Activated CD4-positive, alpha-beta T cell treated with anti-CD3 and anti-CD28 coated beads, Interleukin-2, Interleukin-6, amounts not matched to agents 100 ng/mL and 50 ng/mL, durations not matched to agents 16 hours and 8 hours (primary cell): ENCODE measurements around the gene RSAD2.
"Not testable (repeated sequence)": the region's sequence is repeated elsewhere in the genome, so short reads cannot be mapped to it uniquely, and the experiment has no call there.

ENCODE experiments used
- DNase-seq: peaks from one replicate; pipeline ENCODE4 v3.0.0-alpha.2; 2020

RSAD2 gene

DNA sequence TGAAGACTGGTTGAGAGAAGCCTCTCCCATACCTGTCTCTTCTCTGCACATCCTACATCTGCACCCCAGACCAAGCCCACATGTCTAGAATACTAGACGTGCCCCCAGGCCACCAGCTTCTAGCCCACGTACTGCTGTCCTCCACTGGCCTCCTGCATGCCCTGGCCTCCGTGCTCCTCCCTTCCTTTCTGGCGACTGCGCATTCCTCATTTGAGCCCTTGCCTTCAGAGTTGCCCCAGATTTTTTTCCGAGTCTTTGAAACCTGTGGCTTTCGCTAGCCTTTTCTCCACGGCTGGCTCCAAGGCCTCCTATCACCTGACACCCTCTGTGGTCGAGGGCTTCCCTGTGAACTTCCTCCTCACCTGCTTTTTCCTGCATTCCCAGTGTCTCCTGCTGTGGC is 50.9 kb downstream of the RSAD2 start:
- DNase-seq: no peak

DNA sequence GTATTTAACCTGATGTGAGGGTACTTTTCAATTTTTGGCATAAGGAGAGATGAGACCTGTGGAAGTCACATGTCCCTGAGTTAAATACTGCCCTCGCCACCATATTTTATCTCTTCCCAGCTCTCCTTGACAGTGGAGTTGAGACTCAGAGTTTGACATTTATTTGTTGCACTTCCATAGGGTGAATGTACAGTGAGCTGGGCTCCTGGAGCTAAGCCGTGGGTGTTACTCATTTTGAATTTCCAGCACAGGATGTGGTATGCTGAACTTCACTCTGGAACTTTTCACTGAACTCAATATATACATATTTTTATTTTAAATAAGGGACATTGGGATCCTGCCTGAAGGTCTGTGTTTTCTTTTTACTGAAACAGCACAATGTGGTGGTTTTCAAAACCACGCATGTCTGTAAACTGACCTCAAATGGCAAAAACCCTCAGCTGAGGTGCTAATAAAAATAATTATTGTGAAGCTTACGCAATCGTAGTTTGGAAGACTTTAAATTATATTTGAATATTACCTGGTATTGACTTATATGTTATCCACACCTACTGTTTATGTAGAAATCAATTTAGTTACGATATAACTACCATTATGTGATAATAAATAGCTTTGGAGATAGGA is 51.7 kb downstream of the RSAD2 start:
- no peak for DNase-seq

DNA sequence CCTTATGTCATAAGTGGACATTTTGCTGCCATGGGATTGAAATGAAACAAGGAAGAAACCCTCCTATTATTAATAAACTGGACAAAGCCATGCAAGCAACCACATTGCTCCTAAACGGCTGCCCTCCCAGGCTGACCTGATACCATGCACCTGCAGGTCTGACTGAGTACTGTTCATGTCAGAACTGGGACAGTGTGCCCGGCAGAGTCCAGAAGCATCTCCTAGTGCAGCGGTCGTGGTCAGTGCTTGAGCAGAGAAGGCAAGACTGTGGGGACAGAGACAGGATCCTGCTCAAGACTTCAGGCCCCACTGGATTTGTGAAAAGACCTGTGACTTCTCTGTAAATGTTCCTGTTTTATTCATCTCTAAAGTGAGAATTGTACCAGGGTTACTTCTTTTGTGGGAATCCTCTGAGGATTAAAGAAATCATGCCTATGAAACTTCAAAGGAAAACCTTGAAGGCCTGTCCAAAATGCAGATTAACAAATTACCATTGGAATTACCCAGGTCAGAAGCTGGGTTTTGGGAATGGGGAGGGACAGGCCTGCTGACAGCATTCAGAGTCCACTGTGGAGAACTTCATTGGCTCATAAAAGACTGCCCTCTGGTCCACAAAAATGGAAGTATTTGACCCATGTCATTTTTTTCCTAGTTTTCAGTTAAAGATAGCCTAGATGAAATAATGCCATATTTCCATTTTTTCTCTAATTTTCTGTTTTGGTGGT is 53.5 kb downstream of the RSAD2 start:
- DNase-seq: no peak

DNA sequence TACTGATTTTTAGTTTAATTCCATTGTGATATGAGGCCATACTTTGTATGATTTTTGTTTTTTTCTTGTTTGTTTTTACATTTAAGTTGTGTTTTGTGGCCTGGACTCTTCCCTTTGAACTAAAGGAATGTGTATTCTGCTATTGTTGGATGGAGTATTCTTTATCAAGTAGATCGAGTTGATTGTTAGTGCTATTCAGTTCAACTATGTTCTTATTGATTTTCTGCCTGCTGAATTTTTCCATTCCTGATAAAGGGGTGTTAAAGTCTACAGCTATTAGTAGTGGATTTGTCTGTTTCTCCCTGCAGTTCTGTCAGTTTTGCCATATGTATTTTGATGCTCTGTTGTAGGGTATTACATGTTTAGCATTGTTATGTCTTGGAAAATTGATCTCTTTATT is 54.2 kb downstream of the RSAD2 start:
- DNase-seq: no peak

DNA sequence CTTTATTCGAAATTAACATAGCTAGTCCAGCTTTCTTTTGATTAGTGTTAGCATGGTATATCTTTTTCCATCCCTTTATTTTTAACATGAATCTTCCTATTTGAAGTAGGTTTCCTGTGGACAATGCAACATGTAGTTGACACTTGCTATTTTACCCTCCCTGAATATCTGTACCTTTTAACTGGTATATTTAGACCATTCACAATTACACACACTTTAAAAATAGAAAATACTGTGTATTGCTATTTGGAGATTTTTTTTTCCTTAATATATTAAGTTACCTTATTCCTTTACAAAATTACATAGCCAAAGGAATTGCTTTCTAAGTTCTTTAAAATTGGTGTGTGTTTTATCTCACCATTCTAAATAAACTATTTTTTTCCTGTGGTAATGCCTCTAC is 54.6 kb downstream of the RSAD2 start:
- DNase-seq: no peak

DNA sequence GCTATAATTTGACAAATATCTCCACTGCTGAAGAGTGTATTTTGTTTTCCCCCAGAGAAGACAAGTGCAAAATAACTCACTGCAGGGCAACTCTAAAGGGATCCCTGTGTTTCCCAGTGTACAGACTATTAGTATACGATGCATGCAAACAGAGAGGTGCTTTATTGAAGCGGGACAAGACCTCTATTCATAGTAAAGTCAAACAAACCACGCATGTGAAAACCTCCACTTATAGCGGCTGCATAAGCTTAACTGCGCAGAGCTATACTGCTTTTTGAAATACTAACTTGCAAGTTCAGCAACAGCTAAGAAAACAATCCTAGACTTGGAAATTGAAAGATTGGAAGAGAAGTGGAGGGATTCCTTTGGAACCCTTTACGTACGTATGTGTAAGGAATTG is 55.3 kb downstream of the RSAD2 start:
- DNase-seq: no peak

DNA sequence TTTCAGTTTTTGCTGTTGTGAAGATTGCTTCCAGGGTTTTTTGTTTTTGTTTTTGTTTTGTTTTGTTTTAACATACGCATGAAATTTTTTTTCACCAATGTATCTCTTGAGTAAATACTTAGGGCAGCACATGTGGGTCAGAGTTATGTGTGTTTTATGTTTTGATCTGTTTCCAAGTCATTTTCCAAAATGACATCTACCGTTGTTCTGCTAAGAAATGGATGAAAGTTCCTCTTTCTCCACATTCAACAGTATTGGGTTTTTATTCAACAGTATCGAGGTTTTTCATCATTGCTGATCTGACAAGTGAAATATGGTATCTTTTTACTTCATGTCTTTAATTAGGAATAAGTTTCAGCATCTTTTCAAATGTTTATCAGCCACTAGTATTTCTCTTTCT is 56.3 kb downstream of the RSAD2 start:
- DNase-seq: no peak

DNA sequence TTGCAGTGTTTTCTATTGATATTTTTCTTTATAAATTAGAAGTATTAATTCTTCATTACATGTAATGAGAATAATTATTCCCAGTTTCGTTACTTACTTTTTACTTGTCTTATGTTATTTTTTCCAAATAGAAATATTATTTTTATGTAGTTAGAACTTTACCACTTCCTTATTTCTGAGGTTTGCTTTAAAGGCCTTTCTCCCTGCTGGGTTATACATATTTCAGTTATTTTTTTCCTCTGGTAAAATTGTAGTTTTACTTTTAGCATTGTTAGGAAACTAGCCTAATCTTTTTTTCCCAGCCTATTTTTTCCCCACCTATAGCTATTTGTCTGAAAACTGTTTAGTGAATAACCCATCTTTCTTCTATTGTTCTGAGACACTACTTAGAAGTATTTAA is 56.8 kb downstream of the RSAD2 start:
- no peak for DNase-seq

DNA sequence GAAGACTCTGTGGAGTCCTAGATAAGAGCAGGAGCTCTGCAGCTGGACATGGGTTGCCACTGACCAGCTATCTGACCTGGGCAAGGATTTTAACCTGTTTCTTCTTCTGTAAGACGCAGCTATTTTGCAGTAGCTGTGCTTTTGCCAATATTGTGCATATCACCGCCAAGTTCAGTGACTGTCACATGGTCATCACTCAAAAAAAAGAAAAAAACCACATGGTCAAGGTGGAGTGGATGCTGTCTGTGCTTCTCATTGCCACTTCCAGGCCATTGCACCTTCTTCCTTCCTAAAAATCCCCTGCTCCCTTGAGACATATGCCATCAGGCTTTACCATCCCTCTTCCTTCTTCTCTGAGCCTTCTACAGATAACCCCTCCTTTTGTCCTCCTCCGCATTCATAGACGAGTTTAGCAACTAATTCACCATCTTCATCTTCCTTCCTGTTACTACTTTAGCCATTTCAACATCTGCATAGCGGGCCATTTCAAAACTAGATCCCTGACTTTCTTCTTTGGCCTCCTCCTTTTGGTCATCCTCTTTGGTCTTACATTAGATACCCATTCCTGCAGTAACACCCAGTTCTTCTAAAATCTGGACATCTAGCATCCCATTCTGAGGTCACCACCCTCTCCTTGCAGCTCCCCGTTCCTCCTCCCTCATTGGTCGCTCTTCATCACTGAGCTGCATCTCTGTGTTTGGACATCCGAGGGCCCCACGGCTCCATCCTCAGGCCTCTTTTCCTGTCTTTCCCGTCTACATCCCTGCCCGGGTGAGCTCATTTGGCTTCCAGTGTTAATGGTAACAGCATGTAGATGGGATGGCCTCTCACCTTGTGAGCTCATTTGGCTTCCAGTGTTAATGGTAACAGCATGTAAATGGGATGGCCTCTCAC is 57.4 kb downstream of the RSAD2 start:
- DNase-seq: no peak

DNA sequence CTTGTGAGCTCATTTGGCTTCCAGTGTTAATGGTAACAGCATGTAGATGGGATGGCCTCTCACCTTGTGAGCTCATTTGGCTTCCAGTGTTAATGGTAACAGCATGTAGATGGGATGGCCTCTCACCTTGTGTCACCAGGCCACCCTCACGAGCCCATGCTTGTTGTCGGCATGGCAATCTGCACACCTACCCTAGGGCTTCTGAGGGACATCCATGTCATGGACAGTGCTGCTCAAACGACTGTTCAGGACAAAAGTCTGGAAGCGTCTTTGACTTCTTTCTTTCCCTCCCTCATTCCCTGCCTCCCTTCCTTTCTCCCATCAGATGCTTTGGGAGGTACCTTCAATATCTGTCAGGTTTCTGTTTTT is 58.1 kb downstream of the RSAD2 start:
- DNase-seq: not testable (repeated sequence)

DNA sequence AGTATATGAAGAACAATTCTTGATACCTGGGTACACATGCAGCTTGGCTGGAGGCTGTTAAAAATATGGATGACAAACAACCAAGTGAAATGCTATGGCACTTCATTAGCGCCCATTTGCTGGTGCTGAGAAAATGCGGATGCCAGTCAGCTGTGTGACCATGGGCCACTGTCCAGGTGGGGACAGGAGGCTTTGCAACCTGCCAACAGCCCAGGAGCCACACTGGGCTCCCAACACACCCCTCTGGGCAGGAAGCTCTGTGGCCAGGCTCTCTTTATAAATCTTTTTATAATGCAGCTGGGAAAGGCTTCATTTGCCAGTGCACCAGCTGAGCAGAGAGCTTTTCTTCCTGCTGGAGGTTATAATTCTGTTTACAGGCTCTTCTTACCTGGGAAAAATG is 59.6 kb downstream of the RSAD2 start:
- no peak for DNase-seq

DNA sequence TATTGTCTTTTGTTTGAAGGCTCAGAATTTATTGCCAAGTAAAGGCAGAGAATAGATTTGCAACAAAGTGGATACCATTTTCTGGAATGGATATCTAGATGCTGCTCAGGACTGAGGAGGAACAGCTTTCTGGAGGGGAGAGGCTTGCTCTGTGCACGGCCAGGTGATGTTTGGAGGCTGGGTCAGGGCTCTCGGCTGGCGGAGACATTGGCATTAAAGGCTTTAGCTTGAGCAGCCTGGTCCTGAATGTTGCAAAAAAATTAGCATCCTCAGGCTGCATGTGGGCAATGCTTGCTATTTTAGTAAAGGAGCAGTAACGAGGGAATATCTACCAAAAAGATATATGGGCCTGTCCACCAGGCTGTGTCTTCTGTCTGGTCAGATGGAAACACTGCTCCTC is 60.0 kb downstream of the RSAD2 start:
- no peak for DNase-seq

DNA sequence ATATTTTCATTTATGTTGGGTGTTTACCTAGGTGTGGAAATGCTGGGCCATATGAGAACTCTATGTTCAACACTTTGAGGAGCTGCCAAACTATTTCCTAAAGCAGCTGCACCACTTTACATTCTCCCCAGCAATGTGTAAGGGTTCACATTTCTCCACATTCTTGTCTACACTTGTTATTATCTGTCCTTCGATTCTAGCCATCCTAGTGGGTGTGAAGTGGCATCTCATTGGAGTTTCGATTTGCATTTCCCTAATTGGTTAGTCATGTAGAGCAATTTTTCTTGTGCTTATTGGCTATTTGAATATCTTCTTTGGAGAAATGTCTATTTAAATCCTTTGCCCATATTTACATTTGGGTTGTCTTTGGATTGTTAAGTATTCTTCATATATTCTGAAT is 61.5 kb downstream of the RSAD2 start:
- DNase-seq: no peak

DNA sequence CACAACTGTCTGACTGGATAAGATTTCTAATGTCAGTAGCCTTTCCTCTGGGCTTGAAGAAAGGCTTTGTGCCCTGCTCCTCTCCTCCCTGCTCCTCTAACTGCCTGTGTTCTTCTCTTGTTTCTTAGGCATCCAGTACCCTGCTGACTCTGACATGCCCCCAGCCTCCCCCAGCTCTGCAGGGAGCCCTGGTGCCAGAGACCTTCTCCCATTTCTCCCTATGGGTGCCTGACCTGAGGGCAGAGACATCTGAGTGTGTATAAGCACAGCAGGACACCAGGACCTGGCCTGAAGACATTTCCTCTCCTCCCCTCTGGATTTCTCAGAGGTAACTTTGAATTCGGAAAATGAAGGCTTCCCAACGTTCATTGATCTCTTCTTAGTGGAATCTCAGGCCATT is 63.2 kb downstream of the RSAD2 start:
- DNase-seq: no peak

DNA sequence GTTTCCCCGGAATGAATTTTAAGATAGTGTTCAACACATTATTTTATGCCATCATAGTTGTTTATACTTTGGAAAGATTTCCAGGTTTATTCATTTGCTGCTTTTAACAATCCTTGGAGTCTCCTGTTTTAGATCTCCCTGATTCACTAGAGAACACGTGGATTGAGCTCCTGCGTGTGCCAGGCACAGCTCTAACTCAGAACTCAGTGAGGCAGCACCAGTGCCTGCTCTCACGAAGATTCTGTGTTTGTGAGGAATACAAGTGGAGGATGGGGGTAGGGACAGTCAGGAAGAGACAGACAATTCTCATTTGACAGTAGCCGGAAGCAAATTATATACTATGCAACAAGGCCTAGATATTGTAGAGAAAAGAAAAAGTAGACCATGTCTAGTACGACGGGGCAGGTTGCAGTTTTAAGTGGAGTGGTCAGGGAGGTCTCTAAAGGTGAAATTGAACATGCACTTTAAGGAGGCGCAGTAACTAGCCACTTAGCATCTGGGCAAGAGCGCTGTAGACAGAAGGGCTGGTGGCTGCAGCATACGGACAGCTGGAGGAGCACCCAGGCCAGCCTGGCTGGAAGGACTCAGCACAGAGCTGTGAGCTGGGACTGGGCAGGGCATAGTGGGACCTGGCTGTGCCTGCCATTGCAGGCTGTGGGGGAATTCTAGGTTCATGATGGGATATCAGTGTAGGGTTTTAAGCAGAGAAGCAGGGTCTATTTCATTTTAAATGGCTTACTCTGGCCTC is 63.9 kb downstream of the RSAD2 start:
- no peak for DNase-seq

DNA sequence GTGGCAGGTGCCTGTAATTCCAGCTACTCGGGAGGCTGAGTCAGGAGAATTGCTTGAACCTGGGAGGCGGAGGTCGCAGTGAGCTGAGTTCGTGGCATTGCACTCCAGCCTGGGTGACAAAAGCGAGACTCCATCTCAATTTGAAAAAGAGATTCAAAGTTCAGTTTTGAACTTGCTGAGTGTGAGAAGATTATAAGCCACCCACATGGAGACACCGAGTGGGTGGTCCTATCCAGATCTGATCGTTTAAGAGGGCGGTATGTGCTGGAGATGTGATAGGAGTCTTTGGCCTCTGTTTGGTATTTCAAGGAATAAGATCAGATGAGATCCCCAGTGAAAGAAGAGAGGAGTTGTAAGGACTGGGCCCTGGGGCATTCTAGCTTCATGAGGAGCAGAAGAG is 65.3 kb downstream of the RSAD2 start:
- no peak for DNase-seq

DNA sequence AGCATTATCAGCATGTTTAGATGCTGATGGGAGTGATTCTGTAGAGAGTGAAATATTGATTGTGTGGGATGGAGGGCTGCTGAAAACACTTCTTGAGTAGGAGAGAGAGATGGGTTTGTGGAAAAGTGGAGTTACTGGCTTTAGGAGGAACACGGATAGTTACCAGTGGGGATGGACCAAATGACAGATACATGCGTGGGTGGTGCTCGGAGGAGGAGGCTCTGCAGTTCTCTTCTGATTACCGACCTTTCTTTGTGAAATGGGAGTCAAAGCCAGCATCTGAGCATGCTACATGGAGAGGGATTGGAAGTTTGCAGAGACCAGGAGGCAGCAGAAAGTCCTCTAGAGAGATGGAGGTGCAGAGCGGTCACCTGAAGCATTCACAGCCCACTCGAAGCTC is 65.9 kb downstream of the RSAD2 start:
- DNase-seq: no peak

DNA sequence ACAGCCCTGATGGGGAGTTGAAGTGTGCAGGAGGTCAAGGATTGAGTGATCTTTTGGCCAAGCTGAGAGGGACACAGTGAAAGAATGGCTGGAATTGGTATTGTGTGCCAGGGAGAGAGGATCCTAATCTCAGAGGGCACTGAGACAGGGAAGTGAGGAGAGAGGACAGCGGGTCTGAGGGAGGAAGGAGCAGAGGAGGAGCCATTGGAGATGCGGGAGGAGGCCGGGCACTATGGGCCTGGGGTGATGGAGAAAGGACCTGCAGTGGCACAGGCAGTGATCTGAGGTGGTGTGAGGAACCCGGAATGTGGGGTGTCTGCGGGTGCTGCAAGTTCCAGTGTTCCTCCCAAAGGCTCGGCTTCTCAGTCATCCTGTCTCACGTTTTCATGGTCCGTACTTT is 66.4 kb downstream of the RSAD2 start:
- no peak for DNase-seq

DNA sequence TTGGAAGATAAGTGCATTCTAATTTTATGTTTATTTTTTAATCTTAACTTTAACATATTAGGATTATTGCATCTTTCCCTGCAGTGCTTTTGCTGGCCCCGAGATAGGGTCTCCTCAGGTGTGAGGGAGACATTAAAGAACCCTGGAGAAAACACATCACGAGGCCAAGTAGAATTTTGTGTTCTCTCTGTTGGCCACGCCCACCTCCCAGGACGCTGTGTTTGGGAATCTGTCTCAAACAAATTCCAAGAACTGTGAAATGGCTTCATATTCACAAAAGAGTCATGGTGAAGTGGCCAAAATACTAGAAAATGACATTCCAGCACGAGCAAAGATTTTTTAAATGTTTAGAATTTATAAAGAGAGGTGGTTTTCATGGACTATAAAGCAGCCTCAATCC is 67.0 kb downstream of the RSAD2 start:
- DNase-seq: no peak

DNA sequence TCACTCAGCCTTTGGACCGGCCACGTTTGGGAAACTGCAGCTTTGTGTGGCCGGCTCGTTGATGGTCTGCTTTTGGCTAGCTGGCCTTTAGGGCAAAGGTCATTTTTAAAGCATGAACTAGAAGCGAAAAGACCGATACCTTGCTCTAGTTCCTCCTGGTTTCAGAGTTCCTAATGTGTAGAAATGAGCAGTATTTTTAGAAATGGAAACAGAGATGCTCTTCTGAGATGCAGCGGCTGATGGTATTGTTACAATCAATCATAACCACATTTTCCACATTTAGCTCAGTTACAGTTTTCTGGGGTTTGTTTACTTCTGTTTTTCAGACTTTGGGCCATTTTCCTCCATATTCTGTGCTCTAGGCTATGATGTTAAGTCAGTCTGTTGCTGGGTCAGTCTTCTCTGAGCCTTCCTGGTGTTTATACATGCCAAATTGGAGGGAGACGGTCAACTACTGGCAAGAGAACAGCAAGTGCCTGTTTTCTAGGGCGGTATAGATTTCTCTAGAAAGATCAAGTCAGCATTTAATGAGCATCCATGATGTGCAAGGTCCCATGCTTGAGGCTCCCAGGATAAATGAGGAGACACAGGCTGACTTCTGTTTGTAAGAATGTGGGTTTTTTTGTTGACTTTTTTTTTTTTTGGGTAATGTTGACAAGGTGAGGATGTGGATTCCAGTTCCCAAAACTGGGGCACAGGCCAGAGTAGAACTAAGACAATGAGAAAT is 67.7 kb downstream of the RSAD2 start:
- no peak for DNase-seq

DNA sequence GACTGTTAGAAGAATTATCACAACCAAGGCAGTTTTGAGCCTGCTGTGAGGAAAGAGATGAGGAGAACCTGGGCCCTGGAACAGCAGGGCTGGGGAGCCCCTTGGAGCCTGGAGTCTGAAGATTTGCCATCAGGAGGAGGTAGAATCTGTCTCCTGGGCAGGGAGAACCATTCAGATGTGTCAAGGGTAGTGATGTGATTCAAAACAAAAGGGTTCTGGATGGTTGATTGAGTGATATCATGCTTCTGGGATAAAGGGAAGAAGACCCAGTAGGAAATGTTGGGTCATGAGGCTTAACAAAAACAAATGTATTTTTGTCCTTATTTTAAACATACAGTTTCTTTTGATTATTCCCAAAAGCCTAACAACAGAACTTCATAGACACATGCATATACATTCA is 68.2 kb downstream of the RSAD2 start:
- no peak for DNase-seq

DNA sequence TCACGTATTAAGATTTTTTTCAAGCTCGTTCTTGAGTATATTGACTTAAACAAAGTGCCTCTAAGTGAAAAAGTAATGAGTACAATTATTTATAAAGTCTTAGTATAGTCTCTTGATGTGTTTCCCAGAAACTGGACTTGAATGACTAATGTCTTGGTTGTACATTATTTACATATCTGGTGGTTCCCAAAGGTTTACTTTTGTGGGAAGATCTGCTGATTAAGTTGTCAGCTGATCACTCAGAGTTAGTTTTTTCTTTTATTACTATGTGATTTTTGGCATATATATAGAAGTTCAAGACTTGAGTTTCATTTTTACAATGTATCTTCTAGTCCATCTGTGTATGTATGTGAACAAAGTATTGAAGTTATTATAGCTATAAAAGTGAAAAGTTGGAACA is 69.1 kb downstream of the RSAD2 start:
- DNase-seq: peak; percentile 47
